H1 (cell line): ENCODE results near the gene COL4A4. TPM values are rescaled to one million over a fixed set of nuclear protein-coding genes. Genes with fewer than 3 reads are reported as not detected.

Experiments
- polyA plus RNA-seq, 7 experiments: library from polyadenylated mRNA; depleted of rRNA in 3 of 7; stranded (reverse) in 5 of 7; unstranded in 2 of 7; fragments of >200 nt in 5 of 7; fragments of 200-250 nt in 2 of 7; gene quantifications; 1 replicate in 5 of 7; 2 replicates in 1 of 7; 4 replicates in 1 of 7; pipeline versions ENCODE4 v1.2.1 to v1.2.3, GENCODE V29; 2011 to 2013; ENCODE audit warnings: missing spikeins in 2 of 7, mixed read lengths in 2 of 7
- total RNA-seq: library from RNA; stranded (reverse); fragmentation: NEBNext Ultra II Directional; extraction: Animal tissue kit (Norgen Biotek cat#: 25700); gene quantifications from 2 replicates; pipeline ENCODE4 v1.2.1, GENCODE V29; 2021
- TF ChIP-seq, protein P1 (sequence below), 3 experiments: IDR thresholded peaks; 1 replicate in 2 of 3; 2 replicates in 1 of 3; pipeline versions ENCODE4 v1.5.1 to v1.6.1; 2011; ENCODE audit warnings: low read length in 3 of 3, mild to moderate bottlenecking in 3 of 3, inconsistent platforms in 2 of 3, low read depth in 1 of 3, moderate library complexity in 1 of 3; ENCODE audit not compliant: insufficient read depth in 1 of 3; ENCODE audit errors: control extremely low read depth in 1 of 3

The COL4A4 gene
- total and polyA plus RNA-seq, 2 of the 8 experiments (the other 6 are each of a cell fraction or from before 2014, with no cell fraction given), result 0.33 to 1.7 TPM

DNA sequence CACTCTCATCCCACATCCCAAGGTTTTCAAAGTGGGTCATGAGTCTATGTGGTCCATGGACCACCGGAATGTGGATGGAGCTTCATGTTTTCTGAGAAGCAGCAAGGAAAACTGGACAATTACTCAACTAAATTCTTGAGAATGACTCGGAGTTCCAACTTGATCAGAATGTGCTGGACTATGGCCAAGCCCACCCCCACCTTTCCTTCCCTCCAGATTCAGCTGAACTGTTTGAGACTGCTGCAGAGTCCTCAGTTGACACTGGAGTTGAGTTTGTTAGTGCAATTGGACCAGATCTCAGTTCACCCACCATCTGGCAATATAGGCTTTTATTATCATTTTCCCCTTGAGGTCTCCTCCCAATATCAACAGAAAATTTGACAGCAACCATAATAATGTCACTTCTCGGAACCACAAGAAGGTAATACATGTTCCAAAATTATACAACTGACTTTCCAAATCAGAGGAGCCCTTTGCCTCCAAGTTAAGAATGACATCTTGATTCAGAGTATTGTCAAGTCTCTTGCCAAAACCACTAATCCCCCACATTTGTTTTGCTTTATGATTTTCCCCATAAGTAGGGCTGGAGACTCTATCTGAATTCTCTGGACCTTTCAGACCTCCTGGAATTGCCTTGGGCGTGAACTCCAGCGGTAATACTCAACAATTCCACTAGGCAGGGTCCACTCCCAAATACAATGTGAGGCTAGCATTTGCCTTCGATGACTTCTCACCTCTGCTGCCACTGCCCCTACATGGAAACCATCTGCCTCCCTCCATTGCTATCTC is 8.8 kb downstream of the COL4A4 start (continued):
- TF ChIP-seq, protein P1, sequence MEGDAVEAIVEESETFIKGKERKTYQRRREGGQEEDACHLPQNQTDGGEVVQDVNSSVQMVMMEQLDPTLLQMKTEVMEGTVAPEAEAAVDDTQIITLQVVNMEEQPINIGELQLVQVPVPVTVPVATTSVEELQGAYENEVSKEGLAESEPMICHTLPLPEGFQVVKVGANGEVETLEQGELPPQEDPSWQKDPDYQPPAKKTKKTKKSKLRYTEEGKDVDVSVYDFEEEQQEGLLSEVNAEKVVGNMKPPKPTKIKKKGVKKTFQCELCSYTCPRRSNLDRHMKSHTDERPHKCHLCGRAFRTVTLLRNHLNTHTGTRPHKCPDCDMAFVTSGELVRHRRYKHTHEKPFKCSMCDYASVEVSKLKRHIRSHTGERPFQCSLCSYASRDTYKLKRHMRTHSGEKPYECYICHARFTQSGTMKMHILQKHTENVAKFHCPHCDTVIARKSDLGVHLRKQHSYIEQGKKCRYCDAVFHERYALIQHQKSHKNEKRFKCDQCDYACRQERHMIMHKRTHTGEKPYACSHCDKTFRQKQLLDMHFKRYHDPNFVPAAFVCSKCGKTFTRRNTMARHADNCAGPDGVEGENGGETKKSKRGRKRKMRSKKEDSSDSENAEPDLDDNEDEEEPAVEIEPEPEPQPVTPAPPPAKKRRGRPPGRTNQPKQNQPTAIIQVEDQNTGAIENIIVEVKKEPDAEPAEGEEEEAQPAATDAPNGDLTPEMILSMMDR (IDR thresholded peaks at IDR 0.05; ENCODE audit: control extremely low read depth in 1 of 3, insufficient read depth in 1 of 3, low read depth in 1 of 3, low read length in 3 of 3), result peak in 2 of 3 experiments; percentile 6 to 25; a peak in 2 of 4 replicates
